Effector memory CD4-positive, alpha-beta T cell (primary cell): Measurements from ENCODE around the gene CPNE9.

Source experiments
- DNase-seq, 3 donors: peaks; one replicate each; pipeline ENCODE4 v3.0.0-alpha.2; 2020
- H3K27ac ChIP-seq: 2 replicates; pipeline ENCODE4 v1.7.0; 2013; ENCODE audit warnings: mild to moderate bottlenecking, low read length, moderate library complexity; ENCODE audit not compliant: insufficient read depth, poor library complexity, severe bottlenecking
- H3K27me3 ChIP-seq: replicated peaks from 2 replicates; pipeline ENCODE4 v1.7.0; 2013; ENCODE audit warnings: mild to moderate bottlenecking, low read length; ENCODE audit not compliant: insufficient read depth, control insufficient read depth, poor library complexity, severe bottlenecking
- H3K36me3 ChIP-seq: 2 replicates; pipeline ENCODE4 v1.7.0; 2013; ENCODE audit warnings: mild to moderate bottlenecking, low read length, moderate library complexity; ENCODE audit not compliant: control insufficient read depth, insufficient read depth
- H3K4me1 ChIP-seq: 2 replicates; pipeline ENCODE4 v1.7.0; 2013; ENCODE audit warnings: low read length, mild to moderate bottlenecking; ENCODE audit not compliant: control insufficient read depth, insufficient read depth, poor library complexity, severe bottlenecking
- H3K4me3 ChIP-seq: 2 replicates; pipeline ENCODE4 v1.7.0; 2013; ENCODE audit warnings: low read length, low read depth, mild to moderate bottlenecking; ENCODE audit not compliant: insufficient read depth, poor library complexity, severe bottlenecking
- H3K9me3 ChIP-seq: 2 replicates; pipeline ENCODE4 v1.7.0; 2013; ENCODE audit warnings: mild to moderate bottlenecking, low read length, moderate library complexity; ENCODE audit not compliant: control insufficient read depth

Gene CPNE9

DNA sequence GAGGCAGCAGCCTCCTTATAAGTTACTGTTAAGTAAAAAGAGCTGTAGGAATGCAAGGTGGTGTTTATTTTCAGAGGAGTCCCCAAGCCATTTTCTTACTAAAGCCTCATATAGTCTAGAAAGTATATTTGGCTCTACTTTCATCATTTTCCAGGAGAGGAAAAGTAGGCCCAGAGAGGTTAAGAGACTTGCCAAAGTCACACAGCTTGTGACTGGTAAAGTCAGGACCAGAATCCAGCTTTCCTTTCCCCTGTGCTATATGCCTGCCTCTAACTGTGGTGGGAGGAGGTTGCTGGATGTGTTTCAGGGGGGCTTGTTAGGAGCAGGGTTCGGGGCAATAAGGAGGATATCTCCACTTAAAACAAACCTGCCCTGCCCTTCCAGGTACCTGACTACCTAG is 38.9 kb downstream of the CPNE9 start:
- Histone ChIP-seq H3K9me3 (no peaks in the 10 kb centered on the region), H3K4me1 (no peaks in the 10 kb centered on the region), H3K27ac (no peak overlapping the region), H3K27me3 (no peaks in the 10 kb centered on the region), H3K4me3 (no peak overlapping the region), H3K36me3 (peaks cover 100% of the 10 kb centered on the region)
- no peak for DNase-seq

DNA sequence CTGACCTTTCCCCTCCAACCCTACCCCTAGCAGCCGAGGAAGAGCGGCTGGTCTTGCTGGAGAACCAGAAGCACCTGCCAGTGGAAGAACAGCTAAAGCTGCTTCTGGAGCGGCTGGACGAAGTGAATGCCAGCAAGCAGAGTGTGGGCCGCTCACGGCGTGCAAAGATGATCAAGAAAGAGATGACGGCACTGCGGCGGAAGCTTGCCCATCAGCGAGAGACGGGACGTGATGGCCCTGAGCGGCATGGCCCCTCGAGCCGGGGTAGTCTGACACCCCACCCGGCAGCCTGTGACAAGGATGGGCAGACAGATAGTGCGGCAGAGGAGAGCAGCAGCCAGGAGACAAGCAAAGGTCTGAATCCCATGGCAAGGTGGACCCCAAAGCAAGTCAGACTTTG is 39.9 kb downstream of the CPNE9 start:
- H3K27me3 ChIP-seq, result no peaks in the 10 kb centered on the region

GRCh38 chr3:9744162-9744561 is 40.5 kb downstream of the CPNE9 start:
- peaks cover 85% of the 10 kb centered on the region for H3K36me3 ChIP-seq
- H3K4me1 ChIP-seq, result peaks cover 1% of the 10 kb centered on the region
- H3K27me3 ChIP-seq, result no peaks in the 10 kb centered on the region
- H3K4me3 ChIP-seq, result no peak overlapping the region
- H3K27ac ChIP-seq, result no peak overlapping the region
- H3K9me3 ChIP-seq, result no peaks in the 10 kb centered on the region
- no peak for DNase-seq

More for the DNA sequence above, 39.9 kb downstream of the CPNE9 start:
- Histone ChIP-seq H3K4me1 (no peaks in the 10 kb centered on the region), H3K4me3 (no peak overlapping the region), H3K27ac (no peak overlapping the region), H3K9me3 (no peaks in the 10 kb centered on the region), H3K36me3 (peaks cover 91% of the 10 kb centered on the region)
- no peak for DNase-seq

GRCh38 chr3:9745521-9745920 is 41.9 kb downstream of the CPNE9 start:
- Histone ChIP-seq H3K9me3 (no peaks in the 10 kb centered on the region), H3K27ac (no peak overlapping the region), H3K4me3 (no peak overlapping the region), H3K27me3 (no peaks in the 10 kb centered on the region), H3K36me3 (peaks cover 71% of the 10 kb centered on the region), H3K4me1 (peaks cover 4% of the 10 kb centered on the region)
- DNase-seq, result no peak

- no peak overlapping the region for H3K4me3 ChIP-seq
- H3K4me1 ChIP-seq, result peaks cover 12% of the 10 kb centered on the region
- DNase-seq, result no peak
- H3K36me3 ChIP-seq, result peaks cover 63% of the 10 kb centered on the region
- H3K9me3 ChIP-seq, result no peaks in the 10 kb centered on the region
- no peak overlapping the region for H3K27ac ChIP-seq
- no peaks in the 10 kb centered on the region for H3K27me3 ChIP-seq
Observed at GRCh38 chr3:9746330-9746729, 42.7 kb downstream of the CPNE9 start.

- H3K4me3 ChIP-seq, result no peak overlapping the region
- no peaks in the 10 kb centered on the region for H3K9me3 ChIP-seq
- peaks cover 58% of the 10 kb centered on the region for H3K36me3 ChIP-seq
- no peaks in the 10 kb centered on the region for H3K27me3 ChIP-seq
- no peak overlapping the region for H3K27ac ChIP-seq
- no peak for DNase-seq
- H3K4me1 ChIP-seq, result peaks cover 12% of the 10 kb centered on the region
Observed at GRCh38 chr3:9747267-9747666, 43.6 kb downstream of the CPNE9 start.

GRCh38 chr3:9748031-9748430 is 44.4 kb downstream of the CPNE9 start:
- H3K9me3 ChIP-seq, result no peaks in the 10 kb centered on the region
- no peaks in the 10 kb centered on the region for H3K27me3 ChIP-seq
- peaks cover 51% of the 10 kb centered on the region for H3K36me3 ChIP-seq
- DNase-seq, result no peak
- peaks cover 12% of the 10 kb centered on the region for H3K4me1 ChIP-seq
- no peak overlapping the region for H3K4me3 ChIP-seq
- no peak overlapping the region for H3K27ac ChIP-seq

DNA sequence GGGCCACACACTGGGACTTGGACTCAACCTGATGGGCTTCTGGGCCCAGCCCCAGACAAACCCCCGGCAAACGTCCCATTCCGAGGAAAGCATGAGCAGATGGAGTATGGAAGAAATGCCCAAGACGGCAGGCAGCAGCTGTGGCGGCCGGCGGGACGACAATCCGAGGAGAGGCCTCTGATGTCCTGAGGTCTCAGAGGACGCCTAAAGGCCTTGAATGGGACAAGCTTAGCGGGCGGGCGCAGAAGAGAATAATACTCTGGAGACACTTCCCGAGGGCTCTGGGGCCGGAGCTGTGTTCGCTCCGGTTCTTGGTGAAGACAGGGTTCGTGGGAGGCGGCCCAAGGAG is 45.6 kb downstream of the CPNE9 start:
- Histone ChIP-seq H3K4me1 (peaks cover 12% of the 10 kb centered on the region), H3K4me3 (peak overlapping the region; percentile 67), H3K27me3 (no peaks in the 10 kb centered on the region), H3K9me3 (no peaks in the 10 kb centered on the region), H3K27ac (peak overlapping the region; percentile 60), H3K36me3 (peaks cover 41% of the 10 kb centered on the region)
- DNase-seq, result no peak

DNA sequence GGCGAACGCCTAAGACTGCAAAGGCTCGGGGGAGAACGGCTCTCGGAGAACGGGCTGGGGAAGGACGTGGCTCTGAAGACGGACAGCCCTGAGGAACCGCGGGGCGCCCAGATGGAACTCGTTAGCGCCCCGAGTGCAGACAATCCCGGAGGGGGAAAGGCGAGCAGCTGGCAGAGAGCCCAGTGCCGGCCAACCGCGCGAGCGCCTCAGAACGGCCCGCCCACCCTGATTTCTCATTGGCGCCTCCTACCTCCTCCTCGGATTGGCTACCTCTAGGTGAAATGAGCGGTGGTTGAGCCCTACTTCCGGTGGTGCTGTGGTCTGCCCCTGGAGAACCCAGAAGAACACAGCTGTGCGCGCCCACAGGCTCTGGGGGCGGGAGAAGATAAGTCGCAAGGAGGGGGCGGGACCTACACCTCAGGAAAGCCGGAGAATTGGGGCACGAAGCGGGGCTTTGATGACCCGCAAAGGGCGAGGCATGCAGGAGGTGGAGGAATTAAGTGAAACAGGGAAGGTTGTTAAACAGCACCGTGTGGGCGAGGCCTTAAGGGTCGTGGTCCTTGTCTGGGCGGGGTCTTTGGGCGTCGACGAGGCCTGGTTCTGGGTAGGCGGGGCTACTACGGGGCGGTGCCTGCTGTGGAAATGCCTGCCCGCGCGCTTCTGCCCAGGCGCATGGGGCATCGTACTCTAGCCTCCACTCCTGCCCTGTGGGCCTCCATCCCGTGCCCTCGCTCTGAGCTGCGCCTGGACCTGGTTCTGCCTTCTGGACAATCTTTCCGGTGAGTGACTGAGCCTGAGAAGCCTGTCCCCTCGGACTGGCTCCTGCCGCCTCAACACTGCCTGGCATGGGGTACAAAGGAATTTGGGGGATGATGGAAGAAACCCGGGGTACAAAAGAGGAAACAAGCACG is 46.3 kb downstream of the CPNE9 start, which contains the start of gene OGG1:
OGG1 (plus strand) TSS at position 308 of the 911 bp plus-strand sequence; CDS start at position 643, 335 bp downstream.
- DNase-seq, result peak; percentile 95 to 97 (median 95)
- peaks cover 18% of the 10 kb centered on the region for H3K4me1 ChIP-seq
- H3K27me3 ChIP-seq, result no peaks in the 10 kb centered on the region
- peaks cover 35% of the 10 kb centered on the region for H3K36me3 ChIP-seq
- H3K9me3 ChIP-seq, result no peaks in the 10 kb centered on the region
- H3K4me3 ChIP-seq, result peak within 1 kb of the TSS; percentile 67
- peak within 1 kb of the TSS; percentile 60 for H3K27ac ChIP-seq

GRCh38 chr3:9750556-9751411 is 47.2 kb downstream of the CPNE9 start:
- Histone ChIP-seq H3K4me1 (peaks cover 21% of the 10 kb centered on the region), H3K36me3 (peaks cover 26% of the 10 kb centered on the region), H3K27me3 (no peaks in the 10 kb centered on the region), H3K4me3 (peak overlapping the region; percentile 67), H3K9me3 (no peaks in the 10 kb centered on the region), H3K27ac (peak overlapping the region; percentile 60)
- DNase-seq, result no peak
